GM18909 (cell line): ENCODE results near the gene FLNA.
A peak's percentile ranks its signal among the peaks of the same experiment; 100 is the strongest.
"Not testable (repeated sequence)": the region's sequence is repeated elsewhere in the genome, so short reads cannot be mapped to it uniquely, and the experiment has no call there.

Experiments used
- ATAC-seq: cut with Tn5 transposase; IDR thresholded peaks from one replicate; pipeline ENCODE4 v1.9.1; 2021; ENCODE audit warnings: mild to moderate bottlenecking; ENCODE audit not compliant: unreplicated experiment, poor library complexity

The FLNA gene

DNA sequence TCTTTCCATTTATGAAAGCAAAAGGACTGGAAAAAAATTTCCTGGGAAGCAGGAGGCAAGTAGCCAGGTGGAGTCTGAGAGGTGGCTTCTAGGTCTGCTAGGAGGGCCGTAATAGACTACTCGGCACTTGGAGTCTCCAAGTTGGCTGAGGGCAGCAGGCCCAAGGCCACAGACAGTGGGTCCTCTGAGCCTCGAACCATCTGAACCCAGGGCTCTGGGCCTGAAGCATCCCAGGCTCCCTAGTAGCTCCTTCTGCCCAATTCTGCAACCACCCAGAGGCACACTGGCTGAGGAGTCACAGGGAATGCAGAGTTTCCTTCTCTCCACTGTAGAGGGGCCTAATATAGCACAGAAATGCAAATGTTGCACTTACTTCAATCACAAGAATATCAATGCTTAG, 59.0 kb downstream of the FLNA start:
- ATAC-seq = no peak

DNA sequence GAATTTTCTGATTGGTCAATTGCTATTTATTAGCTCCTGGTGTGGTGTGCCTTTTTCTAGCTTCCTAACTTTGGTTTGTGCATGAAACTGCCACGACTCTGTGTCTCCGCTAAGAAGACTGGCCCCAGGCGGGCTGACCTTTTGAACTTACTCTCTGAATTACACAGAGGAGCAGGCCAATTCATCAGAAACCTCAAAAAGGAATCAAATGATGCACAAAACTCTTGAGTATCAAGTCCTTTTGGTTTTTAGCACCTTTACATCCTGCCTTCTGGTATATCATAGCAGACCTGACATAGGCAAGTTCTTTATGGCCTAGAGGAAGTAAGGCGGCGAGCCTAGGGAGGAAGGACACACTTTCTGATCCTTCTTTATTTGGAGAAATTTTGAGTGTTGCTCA, 61.3 kb downstream of the FLNA start:
- no peak for ATAC-seq

DNA sequence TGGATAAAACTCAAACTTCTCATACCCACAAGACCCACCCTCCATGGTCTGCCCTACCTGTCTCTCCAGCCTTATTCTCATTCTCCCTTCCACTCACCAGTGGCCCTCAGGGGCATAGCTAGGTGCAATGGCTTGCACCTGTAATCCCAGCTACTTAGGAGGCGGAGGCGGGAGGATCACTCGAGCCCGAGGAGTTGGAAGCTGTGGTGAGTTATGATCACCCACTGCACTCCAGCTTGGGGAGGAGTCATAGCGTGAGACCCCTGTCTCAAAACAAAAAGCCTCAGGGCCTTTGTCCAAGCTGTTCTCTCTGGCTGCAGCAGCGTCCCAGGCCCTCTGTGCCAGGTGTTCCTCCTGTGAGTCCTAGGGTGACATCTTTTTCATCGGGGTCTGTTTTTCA, 62.3 kb downstream of the FLNA start:
- ATAC-seq = no peak

DNA sequence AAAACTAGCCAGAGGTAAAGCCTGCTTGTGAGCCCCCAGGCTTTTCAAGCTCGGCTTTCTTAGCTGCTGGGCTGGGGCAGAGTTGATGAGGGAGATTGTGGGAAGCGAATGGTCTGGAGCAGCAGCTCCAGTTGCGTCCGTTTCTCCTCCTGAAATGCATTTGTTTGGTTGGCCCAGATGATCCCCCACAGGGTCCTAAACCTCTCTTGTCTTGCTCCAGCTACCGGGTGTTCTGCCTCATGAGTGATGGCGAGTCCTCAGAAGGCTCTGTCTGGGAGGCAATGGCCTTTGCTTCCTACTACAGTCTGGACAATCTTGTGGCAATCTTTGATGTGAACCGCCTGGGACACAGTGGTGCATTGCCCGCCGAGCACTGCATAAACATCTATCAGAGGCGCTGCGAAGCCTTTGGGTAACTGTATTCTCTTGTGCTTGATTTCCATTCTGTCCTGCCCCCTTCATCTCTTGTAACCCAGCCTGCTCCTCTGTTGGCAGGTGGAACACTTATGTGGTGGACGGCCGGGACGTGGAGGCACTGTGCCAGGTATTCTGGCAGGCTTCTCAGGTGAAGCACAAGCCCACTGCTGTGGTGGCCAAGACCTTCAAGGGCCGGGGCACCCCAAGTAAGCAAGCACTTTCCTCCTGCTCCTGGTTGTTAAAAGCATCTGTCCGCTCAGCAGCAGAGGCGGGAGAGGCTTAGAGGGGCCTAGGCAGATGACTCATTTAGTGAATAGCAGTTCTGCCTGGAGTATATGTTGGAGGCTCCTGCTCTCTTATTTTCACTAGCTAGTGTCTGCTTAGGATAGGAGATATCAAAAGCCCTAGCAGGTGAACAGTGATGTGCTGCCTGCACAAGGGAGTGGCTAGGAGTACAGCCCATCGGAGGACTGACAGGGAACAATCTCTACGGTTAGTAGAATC, 63.6 kb downstream of the FLNA start:
- ATAC-seq = no peak

GRCh38 chrX:154309041-154309775, 65.2 kb downstream of the FLNA start:
- ATAC-seq = no peak

DNA sequence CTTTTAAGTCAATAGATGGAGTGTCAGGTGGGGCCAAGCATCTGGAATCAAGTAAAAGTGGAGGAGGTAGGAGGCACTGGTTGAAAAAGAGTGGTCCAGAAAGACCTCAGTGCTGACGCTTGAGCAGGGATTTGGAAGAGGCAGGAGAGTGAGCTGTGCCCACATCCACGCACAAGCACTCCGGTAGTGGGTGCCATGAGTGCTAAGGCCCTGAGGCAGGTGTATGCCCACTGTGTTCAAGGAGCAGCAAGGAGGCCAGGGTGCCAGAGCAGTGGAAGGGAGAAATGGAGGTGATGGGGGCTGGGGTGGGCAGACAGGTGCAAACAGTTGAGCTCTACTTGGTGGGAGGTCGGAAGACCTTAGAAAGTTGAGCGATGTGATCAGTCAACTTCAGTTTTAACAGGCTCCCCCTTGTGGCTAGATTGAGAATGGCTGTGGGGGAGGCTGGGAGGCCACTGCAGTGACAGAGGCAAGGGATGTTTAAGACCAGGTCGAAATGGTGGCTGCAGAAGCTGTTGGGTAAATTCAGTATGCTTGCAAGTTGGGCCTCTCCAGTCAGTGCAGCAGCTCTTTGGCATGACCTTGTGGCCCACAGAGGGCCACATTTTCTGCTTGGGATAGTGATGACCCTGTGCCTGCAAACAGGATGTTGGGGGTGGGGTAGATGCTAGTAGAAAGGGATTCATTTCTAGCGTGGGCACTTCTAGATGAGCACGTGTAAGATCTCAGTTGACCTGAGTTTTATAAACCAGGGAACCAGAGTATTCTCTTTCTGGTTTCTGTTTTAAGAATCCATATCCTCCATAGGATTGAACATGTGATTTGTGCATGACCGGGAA, 66.1 kb downstream of the FLNA start:
- ATAC-seq = peak; percentile 65

DNA sequence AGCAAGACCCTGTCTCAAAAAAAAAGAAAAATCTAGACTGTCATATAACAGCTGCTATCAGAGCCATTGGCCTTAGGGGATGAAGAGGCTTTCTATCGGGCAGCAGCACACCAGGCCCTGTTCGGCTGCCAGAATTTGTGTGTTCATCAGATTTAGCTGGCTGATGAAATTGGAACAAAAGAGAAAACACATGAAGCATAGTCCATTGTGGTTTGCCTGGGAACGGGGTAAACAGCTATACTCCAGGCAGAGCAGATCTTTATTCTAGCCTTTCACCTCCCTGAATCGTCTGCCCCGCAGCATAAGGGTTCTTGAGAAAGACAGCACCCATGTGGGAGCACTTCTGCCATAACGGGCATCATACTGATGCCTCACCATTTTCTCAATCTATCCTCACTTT, 67.2 kb downstream of the FLNA start:
- ATAC-seq = no peak

DNA sequence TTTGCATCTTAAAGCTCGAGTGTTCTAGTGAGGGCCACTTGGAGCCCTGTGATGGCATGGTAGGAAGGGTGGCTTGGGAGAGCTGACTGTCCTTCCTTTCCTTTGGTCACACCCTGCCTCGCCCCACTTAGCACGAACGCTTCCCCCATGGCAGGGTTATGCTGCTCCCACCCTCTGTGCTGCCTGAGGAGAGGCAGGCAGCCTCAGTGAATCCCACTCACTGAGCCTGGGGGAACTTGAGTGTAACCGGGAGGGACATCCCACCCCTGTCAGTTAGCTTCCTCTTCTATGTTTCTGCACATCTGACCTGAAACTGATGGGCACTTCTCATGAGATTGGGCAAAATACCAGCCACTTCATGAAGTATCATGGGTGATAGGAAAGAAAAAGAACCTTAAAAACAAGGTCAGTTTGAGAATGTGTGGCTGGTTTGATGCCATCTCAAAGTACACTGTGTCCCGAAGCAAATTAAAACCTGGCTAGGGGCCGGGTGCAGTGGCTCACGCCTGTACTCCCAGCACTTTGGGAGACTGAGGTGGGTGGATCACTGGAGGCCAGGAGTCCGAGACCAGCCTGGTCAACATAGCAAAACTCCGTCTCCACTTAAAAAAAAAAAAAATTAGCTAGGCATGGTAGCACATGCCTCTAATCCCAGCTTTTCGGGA, 68.8 kb downstream of the FLNA start:
- no peak for ATAC-seq

GRCh38 chrX:154304846-154305245, 69.6 kb downstream of the FLNA start:
- no peak for ATAC-seq

- no peak for ATAC-seq
These were observed 71.0 kb downstream of the FLNA start for GRCh38 chrX:154303476-154303875.

- ATAC-seq = not testable (repeated sequence)
These were observed 71.4 kb downstream of the FLNA start for GRCh38 chrX:154302998-154303397.

DNA sequence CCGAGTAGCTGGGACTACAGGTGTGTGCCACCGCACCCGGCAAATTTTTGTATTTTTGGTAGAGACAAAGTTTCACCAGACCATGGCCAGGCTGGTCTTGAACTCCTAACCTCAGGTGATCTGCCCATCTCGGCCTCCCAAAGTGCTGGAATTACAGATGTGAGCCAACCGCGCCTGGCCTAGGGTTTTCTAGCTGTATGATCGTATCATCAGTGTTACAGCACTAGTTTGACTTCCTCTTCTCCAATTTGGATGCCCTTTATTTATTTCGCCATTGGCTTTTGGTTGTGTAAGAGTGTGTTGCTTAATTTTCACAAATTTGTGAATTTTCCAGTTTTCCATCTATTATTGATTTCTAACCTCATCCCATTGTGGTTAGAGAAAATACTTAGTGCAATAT, 73.6 kb downstream of the FLNA start:
- ATAC-seq = no peak
